ENCODE results near the gene HCN2.
A peak's percentile ranks its signal among the peaks of the same experiment; 100 is the strongest.
"Not testable (repeated sequence)": the region's sequence is repeated elsewhere in the genome, so short reads cannot be mapped to it uniquely, and the experiment has no call there.

Gene HCN2

GRCh38 chr19:588093-588740 is 1.5 kb upstream of the HCN2 start:
- DNase-seq, result peak; percentile 80 to 85

GRCh38 chr19:588741-589692 is 664 bp upstream of the HCN2 start:
- DNase-seq, result no peak

GRCh38 chr19:590396-590745 is 690 bp downstream of the HCN2 start:
- DNase-seq, result peak in 1 of 2 experiments; percentile 57

- DNase-seq, result no peak
Measured at GRCh38 chr19:590750-591098, 1.0 kb downstream of the HCN2 start.

DNA sequence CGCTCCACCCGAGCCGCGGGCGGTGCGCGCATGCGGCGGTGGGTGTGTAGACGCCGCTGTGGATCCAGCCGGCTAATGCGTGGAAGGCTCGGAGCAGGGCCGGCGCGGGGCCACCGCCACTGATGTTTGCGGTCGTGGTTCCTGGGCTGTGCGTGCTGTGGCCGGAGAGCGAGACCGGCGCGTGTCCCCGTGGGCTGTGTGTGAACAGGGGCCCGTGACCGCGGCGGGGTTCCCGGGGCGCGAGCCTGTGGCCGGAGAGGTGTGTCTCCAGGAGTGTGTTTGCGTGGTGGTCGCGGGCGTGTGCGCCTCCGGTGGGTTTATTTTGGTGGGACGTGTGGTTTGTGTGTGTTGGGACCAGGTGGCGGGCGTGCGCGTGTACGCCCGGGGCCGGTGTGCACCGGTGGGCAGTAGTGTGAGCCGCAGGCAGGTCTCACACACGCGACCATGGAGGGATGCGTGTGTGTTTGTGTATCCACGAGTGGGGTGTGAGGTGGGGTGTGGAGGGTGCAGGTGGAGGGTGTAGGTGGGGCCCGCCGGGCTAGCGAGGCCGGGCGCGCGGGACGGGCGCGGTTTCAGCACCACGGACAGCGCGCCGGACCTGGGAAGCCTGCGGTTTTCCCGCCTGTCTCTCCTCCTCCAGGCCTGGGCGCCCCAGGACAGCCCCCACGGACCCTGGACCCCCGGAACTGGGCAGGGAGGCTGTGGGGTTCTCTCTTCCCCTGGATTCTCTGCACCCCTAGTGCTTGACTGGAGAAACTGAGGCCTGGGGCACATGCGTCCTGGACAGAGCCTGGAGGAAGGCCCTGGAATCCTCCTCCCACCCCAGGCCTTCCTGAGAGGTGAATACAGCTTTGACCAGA is 1.6 kb downstream of the HCN2 start:
- no peak for DNase-seq

GRCh38 chr19:592101-592500 is 2.4 kb downstream of the HCN2 start:
- no peak for DNase-seq

DNA sequence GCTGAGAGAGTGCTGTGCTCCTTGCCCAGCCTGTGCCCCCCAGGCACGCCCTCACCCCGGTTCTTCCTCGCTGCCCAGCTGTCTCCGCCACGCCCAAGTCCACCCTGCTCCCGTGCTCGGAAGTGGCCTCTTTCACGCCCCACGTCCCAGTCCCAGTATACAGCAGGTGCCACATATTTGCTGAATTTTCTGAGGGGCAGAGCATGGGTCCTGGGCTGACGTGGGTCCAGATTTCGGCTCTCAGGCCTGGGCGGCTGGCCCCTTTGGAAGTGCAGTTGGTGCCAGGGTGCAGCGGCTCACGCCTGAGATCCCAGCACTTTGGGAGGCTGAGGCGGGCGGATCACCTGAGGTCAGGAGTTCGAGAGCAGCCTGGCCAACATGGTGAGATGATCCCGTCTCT is 3.4 kb downstream of the HCN2 start:
- no peak for DNase-seq

DNA sequence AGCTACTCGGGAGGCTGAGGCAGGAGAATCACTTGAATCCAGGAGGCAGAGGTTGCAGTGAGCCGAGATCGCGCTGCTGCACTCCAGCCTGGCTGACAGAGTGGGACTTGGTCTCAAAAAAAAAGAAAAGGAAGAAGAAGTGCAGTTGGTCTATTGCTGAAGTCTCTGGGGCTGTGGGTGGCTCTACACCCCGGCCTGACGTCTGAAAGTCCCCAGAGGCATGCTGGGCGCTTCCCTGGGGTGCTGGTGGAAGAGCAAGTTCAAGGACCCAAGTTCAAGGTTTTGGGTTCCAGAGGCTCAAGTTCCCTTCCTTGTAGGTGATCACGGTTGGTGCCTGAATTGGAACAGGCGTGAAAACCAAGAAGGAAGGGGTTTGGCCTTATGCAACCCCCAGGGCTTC is 3.8 kb downstream of the HCN2 start:
- no peak for DNase-seq

- no peak for DNase-seq
Measured at GRCh38 chr19:594265-594870, 4.7 kb downstream of the HCN2 start.

- no peak for DNase-seq
Measured at GRCh38 chr19:595326-596262, 5.9 kb downstream of the HCN2 start.

- DNase-seq, result no peak
Measured at GRCh38 chr19:596263-596655, 6.6 kb downstream of the HCN2 start.

- DNase-seq, result peak in 1 of 2 experiments; percentile 57
Measured at GRCh38 chr19:597406-598315, 8.0 kb downstream of the HCN2 start.

DNA sequence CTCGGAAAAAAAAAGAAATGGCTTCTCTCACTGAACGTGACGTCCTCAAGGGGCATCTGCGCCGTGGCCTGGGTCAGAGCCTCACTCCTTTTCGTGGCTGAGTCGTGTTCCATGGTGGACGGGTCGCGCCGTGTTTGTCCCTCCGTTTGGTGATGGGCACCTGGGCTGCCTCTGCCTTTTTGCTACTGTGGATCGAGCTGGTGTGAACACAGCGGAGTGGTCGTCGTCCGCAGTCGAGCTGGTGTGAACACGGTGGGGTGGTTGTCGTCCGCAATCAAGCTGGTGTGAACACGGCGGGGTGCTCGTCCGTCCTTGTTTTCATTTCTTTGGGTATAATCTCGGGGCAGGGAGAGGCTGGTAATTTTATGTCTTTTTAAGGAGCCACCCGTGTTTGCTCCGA is 11.6 kb downstream of the HCN2 start:
- DNase-seq, result no peak

DNA sequence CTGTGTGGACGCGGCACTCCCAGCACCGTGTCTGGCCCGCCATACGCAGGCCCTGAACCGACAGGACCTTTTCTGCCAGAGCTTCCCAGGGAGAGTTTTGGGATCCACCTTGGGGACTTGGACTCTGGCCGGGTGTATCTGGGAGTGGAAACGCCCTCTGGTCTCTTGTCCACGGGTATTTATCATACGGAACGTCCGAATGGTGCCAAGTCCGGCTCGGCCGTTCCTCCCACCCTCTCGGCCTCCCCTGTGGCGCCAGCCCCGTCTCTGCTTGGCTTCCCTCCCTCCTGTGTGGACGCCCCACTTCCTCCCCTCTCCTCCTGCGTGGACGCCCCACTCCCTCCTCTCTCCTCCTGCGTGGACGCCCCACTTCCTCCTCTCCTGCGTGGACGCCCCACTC is 12.1 kb downstream of the HCN2 start:
- no peak for DNase-seq

- no peak for DNase-seq
Measured at GRCh38 chr19:602391-603301, 13.0 kb downstream of the HCN2 start.

- not testable (repeated sequence) for DNase-seq
Measured at GRCh38 chr19:603302-603639, 13.6 kb downstream of the HCN2 start.

- DNase-seq, result peak; percentile 49 to 52
Measured at GRCh38 chr19:603779-604178, 14.1 kb downstream of the HCN2 start.

DNA sequence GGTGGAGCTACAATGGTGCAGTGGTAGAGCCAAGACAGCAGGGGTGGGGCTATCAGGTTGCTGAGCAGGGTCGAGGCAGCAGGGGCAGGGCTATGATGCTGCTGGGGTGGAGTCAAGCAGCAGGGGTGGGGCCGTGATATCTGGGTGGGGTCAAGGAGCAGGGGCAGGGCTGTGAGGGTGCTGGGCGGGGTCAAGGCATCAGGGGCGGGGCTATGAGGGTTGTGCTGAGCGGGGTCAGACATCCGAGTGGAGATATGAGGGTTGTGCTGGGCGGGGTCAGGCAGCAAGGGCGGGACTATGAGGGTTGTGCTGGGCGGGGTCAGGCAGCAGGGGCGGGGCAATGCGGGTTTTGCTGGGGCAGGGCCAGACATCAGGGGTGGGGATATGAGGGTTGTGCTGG is 14.7 kb downstream of the HCN2 start:
- peak; percentile 75 to 78 for DNase-seq

DNA sequence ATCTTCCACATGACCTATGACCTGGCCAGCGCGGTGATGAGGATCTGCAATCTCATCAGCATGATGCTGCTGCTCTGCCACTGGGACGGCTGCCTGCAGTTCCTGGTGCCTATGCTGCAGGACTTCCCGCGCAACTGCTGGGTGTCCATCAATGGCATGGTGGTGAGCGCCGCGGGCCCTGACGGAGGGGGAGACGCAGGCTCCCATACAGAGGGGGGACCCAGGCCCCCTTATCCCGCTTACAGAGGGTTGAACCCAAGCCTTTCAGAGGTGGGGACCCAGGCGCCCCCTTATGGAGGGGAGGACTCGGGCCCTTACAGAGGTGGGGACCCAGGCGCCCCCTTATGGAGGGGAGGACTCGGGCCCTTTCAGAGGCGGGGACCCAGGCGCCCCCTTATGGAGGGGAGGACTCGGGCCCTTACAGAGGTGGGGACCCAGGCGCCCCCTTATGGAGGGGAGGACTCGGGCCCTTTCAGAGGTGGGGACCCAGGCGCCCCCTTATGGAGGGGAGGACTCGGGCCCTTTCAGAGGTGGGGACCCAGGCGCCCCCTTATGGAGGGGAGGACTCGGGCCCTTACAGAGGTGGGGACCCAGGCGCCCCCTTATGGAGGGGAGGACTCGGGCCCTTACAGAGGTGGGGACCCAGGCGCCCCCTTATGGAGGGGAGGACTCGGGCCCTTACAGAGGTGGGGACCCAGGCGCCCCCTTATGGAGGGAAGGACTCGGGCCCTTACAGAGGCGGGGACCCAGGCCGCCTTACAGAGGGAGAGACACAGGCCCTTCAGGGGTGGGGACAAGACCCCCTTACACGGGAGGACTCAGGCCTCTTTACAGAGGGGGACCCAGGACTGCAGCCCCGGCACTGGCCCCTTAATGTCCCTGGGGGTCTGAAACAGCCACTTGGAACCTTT is 15.6 kb downstream of the HCN2 start:
- peak; percentile 67 to 71 for DNase-seq

All from activated T-cell treated with anti-CD3 and anti-CD28 coated beads, Interleukin-2, amount 50 U/mL, for 48 hours (primary cell).